PC-9 (cell line): ENCODE measurements around the gene FOXC1. TPM values are rescaled to one million over a fixed set of nuclear protein-coding genes. Genes with fewer than 3 reads are reported as not detected.

Source experiments
- BruUV-seq: library from RNA; stranded (reverse); fragments of 400-500 nt; replicated peaks from 2 replicates; lab custom pipeline; 2021; lab: Mats Ljungman, UMichigan
- CTCF ChIA-PET: fragments of 300-600 bp; sonication (Branson Sonifier 250); formaldehyde crosslinking; loops from one replicate; lab custom pipeline; 2022; ENCODE audit warnings: antibody characterized with exemption; lab: Charles Lee
- POLR2A ChIA-PET: fragments of 300-600 bp; sonication (Branson Sonifier 250); formaldehyde crosslinking; loops from one replicate; lab custom pipeline; 2022; ENCODE audit warnings: antibody characterized with exemption; ENCODE audit not compliant: unreplicated experiment; lab: Charles Lee
- DNase-seq, 2 experiments: peaks; one replicate each; pipeline versions ENCODE4 v3.0.0 to v3.0.0-alpha.2; 2015 to 2022; ENCODE audit warnings: mixed read lengths in 1 of 2
- H2AFZ ChIP-seq: fragments of 200-600 bp; sonication (generic); 2 replicates; pipeline ENCODE4 v1.8.1; 2017; ENCODE audit warnings: antibody characterized with exemption
- H3F3A ChIP-seq: fragments of 200-600 bp; sonication (generic); 2 replicates; pipeline ENCODE4 v1.8.1; 2017; ENCODE audit warnings: antibody characterized with exemption, mild to moderate bottlenecking, low read depth; ENCODE audit not compliant: insufficient read depth
- H3K27ac ChIP-seq: fragments of 200-600 bp; sonication (generic); 2 replicates; pipeline ENCODE4 v1.6.1; 2016; ENCODE audit warnings: mixed run types
- H3K27me3 ChIP-seq: fragments of 200-600 bp; sonication (generic); 2 replicates; pipeline ENCODE4 v1.6.1; 2016; ENCODE audit warnings: low read depth, mixed run types; ENCODE audit not compliant: insufficient read depth
- H3K36me3 ChIP-seq: fragments of 200-600 bp; sonication (generic); 2 replicates; pipeline ENCODE4 v1.6.1; 2016; ENCODE audit warnings: low read depth, mixed run types
- H3K4me1 ChIP-seq: fragments of 200-600 bp; sonication (generic); replicated peaks from 2 replicates; pipeline ENCODE4 v1.6.1; 2016; ENCODE audit warnings: mixed run types; ENCODE audit not compliant: insufficient read depth
- H3K4me2 ChIP-seq: fragments of 200-600 bp; sonication (generic); 2 replicates; pipeline ENCODE4 v1.6.1; 2017; ENCODE audit warnings: mixed run types
- H3K4me3 ChIP-seq: fragments of 200-600 bp; sonication (generic); 2 replicates; pipeline ENCODE4 v1.6.1; 2016; ENCODE audit warnings: mixed run types
- H3K79me2 ChIP-seq: fragments of 200-600 bp; sonication (generic); 2 replicates; pipeline ENCODE4 v1.6.1; 2017; ENCODE audit warnings: low read depth, mixed run types
- H3K9me2 ChIP-seq: fragments of 200-600 bp; sonication (generic); 2 replicates; pipeline ENCODE4 v1.8.1; 2017; ENCODE audit warnings: mild to moderate bottlenecking; ENCODE audit not compliant: insufficient read depth
- H3K9me3 ChIP-seq: fragments of 200-600 bp; sonication (generic); 2 replicates; pipeline ENCODE4 v1.8.1; 2016; ENCODE audit warnings: low read depth; ENCODE audit not compliant: insufficient read depth
- H4K20me1 ChIP-seq: fragments of 200-600 bp; sonication (generic); 2 replicates; pipeline ENCODE4 v1.8.1; 2017; ENCODE audit not compliant: insufficient read depth
- EZH2 ChIP-seq: fragments of 200-600 bp; sonication (generic); IDR thresholded peaks from 2 replicates; pipeline ENCODE4 v1.8.0; 2017; ENCODE audit warnings: antibody characterized with exemption, low read depth
- intact Hi-C: fragments of 100-400 bp; cut with micrococcal nuclease; formaldehyde crosslinking; loops from one replicate; pipeline ENCODE4 v1.10.0; 2022; ENCODE audit not compliant: unreplicated experiment
- total RNA-seq: library from RNA; stranded (reverse); gene quantifications from 2 replicates; pipeline ENCODE4 v1.2.3, GENCODE V29; 2021
- TF ChIP-seq, protein P1 (sequence below): fragments of 200-600 bp; sonication (generic); conservative IDR thresholded peaks from 2 replicates; pipeline ENCODE4 v1.6.1; 2017; ENCODE audit warnings: mixed run types, antibody characterized with exemption, mild to moderate bottlenecking, moderate library complexity

The FOXC1 gene
- total RNA-seq, 1 experiment from 2014 or later: 18.6 TPM

DNA sequence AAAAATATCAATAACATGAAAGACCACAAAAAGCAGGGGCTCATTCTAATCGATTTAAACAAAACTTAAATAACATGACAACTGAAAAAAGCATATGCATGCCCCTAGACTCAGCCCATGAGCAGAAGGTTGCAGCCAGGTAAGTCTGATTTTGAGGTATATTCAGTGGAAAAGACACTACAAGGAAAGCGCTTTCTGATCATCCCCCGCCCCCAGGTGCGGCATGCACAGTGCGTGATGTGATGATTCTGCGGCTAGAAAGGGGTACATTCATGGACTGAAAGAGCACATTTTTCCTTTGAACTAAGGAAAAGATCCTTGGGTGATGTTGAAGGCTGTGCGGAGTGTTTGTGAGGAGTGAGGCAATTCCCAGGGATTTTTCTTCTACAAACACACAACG is 16.9 kb upstream of the FOXC1 start:
- no peaks in the 10 kb centered on the region for H3K36me3 ChIP-seq

DNA sequence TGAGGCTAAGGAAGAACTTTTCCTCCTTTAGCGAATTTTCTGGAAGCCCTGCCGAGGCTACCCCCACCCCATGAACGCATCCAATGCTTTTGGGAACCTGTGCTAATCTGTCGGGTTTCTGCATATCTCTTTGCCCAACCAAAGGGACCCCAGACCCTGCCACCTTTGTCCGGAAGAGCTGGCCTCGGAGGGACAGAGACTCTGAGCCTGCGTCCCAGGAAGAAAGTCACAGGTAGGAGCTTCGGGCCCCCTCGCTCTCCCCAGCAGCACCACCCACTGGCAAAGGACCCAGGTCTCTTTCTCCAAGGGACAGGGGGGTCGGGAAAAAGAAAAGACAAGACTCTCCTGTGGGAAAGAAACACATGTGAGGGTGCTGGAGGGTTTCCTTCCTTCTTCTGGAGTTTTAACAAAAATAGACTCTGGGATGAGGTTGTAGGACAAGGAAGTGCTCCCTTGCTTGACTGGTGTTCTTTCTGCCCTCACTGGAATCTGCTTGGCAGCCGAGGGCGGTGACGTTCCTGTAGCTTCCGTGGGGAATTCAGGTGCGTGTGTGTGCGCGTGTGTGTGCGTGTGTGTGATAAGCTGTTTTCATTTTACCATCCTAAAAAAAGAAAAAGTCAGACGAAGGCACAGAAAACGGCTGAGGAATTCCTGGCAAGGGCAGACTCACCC is 16.3 kb upstream of the FOXC1 start:
- BruUV-seq: no TSS peak
- H4K20me1 ChIP-seq: no peaks in the 10 kb centered on the region
- no peak overlapping the region for H3K27ac ChIP-seq
- H3K9me2 ChIP-seq: no peaks in the 10 kb centered on the region
- no peak overlapping the region for H3K4me3 ChIP-seq
- TF ChIP-seq, protein P1, sequence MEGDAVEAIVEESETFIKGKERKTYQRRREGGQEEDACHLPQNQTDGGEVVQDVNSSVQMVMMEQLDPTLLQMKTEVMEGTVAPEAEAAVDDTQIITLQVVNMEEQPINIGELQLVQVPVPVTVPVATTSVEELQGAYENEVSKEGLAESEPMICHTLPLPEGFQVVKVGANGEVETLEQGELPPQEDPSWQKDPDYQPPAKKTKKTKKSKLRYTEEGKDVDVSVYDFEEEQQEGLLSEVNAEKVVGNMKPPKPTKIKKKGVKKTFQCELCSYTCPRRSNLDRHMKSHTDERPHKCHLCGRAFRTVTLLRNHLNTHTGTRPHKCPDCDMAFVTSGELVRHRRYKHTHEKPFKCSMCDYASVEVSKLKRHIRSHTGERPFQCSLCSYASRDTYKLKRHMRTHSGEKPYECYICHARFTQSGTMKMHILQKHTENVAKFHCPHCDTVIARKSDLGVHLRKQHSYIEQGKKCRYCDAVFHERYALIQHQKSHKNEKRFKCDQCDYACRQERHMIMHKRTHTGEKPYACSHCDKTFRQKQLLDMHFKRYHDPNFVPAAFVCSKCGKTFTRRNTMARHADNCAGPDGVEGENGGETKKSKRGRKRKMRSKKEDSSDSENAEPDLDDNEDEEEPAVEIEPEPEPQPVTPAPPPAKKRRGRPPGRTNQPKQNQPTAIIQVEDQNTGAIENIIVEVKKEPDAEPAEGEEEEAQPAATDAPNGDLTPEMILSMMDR: no peak
- TF ChIP-seq EZH2: no peak
- no peaks in the 10 kb centered on the region for H3K4me1 ChIP-seq
- intact Hi-C loops: loop anchor here (10.0 kb wide), 1 partner anchor 1171 kb away; the partner anchor contains the start of gene WRNIP1
- H3K9me3 ChIP-seq: no peaks in the 10 kb centered on the region
- no peaks in the 10 kb centered on the region for H3K79me2 ChIP-seq
- H2AFZ ChIP-seq: no peak overlapping the region
- CTCF ChIA-PET: no interaction called here
- no peaks in the 10 kb centered on the region for H3K27me3 ChIP-seq
- POLR2A ChIA-PET: no interaction called here
- DNase-seq: no peak
- no peak overlapping the region for H3K4me2 ChIP-seq
- H3K36me3 ChIP-seq: no peaks in the 10 kb centered on the region
- H3F3A ChIP-seq: no peaks in the 10 kb centered on the region

More for the DNA sequence above, 16.9 kb upstream of the FOXC1 start:
- H2AFZ ChIP-seq: no peak overlapping the region
- no peaks in the 10 kb centered on the region for H3K9me2 ChIP-seq
- TF ChIP-seq, protein P1: no peak
- no peak for TF ChIP-seq EZH2
- H3F3A ChIP-seq: no peaks in the 10 kb centered on the region
- H4K20me1 ChIP-seq: no peaks in the 10 kb centered on the region
- ChIA-PET CTCF (no interaction called here), POLR2A (no interaction called here)
- H3K4me1 ChIP-seq: no peaks in the 10 kb centered on the region
- H3K27me3 ChIP-seq: no peaks in the 10 kb centered on the region
- intact Hi-C loops: loop anchor here (10.0 kb wide), 1 partner anchor 1172 kb away; the partner anchor contains the start of gene WRNIP1
- H3K79me2 ChIP-seq: no peaks in the 10 kb centered on the region
- H3K27ac ChIP-seq: no peak overlapping the region
- H3K4me3 ChIP-seq: no peak overlapping the region
- no peak overlapping the region for H3K4me2 ChIP-seq
- no peak for DNase-seq
- no peaks in the 10 kb centered on the region for H3K9me3 ChIP-seq
- no TSS peak for BruUV-seq

DNA sequence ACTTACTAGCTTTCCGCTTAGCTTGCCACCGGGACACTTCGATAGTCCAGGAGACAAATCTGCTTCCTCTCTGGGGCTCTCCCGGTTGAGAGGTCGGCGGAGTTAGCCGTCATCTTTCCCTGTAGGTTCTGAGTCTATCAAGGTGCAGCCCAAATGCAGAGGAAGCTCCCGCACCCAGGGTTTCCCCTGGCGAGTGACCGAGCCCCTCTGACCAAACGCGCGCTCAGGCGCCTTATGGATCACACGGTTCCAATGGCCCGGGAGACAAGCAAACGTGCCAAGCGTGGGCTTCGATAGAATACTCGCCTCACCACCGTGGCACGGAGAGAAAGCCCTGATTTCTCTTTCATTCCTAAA is 15.8 kb upstream of the FOXC1 start:
- Histone ChIP-seq H3K9me2 (no peaks in the 10 kb centered on the region), H3K36me3 (no peaks in the 10 kb centered on the region), H2AFZ (no peak overlapping the region), H3K79me2 (no peaks in the 10 kb centered on the region), H3K27me3 (no peaks in the 10 kb centered on the region), H4K20me1 (no peaks in the 10 kb centered on the region), H3F3A (no peaks in the 10 kb centered on the region), H3K9me3 (no peaks in the 10 kb centered on the region), H3K4me1 (no peaks in the 10 kb centered on the region), H3K27ac (no peak overlapping the region), H3K4me3 (no peak overlapping the region), H3K4me2 (no peak overlapping the region)
- ChIA-PET CTCF (no interaction called here), POLR2A (no interaction called here)
- TF ChIP-seq, protein P1: no peak
- no peak for TF ChIP-seq EZH2
- DNase-seq: no peak
- no TSS peak for BruUV-seq
- intact Hi-C loops: loop anchor here (10.0 kb wide), 1 partner anchor 1171 kb away; the partner anchor contains the start of gene WRNIP1
